ENCODE data around the gene EVI5.
A peak's percentile ranks its signal among the peaks of the same experiment; 100 is the strongest.

Gene EVI5

GRCh38 chr1:92755541-92756461 lies 29.1 kb downstream of the EVI5 start:
- no peak for DNase-seq (ENCODE audit: low read depth)
- TF ChIP-seq CTCF (IDR thresholded peaks at IDR 0.05; ENCODE audit: low read depth, low read length, missing control alignments) = no peak
- in situ Hi-C loops (cut with HindIII; ENCODE audit: low sequenced_read_pairs) = no loop called here
- no peak overlapping the region for H3K4me3 ChIP-seq (ENCODE audit: low read depth, low read length)

GRCh38 chr1:92754719-92755050 lies 30.2 kb downstream of the EVI5 start:
- DNase-seq (ENCODE audit: low read depth) = no peak
- H3K4me3 ChIP-seq (ENCODE audit: low read depth, low read length) = no peak overlapping the region
- in situ Hi-C loops (cut with HindIII; ENCODE audit: low sequenced_read_pairs) = no loop called here
- no peak for TF ChIP-seq CTCF (IDR thresholded peaks at IDR 0.05; ENCODE audit: low read depth, low read length, missing control alignments)

GRCh38 chr1:92754000-92754718 lies 30.7 kb downstream of the EVI5 start:
- no peak overlapping the region for H3K4me3 ChIP-seq (ENCODE audit: low read depth, low read length)
- in situ Hi-C loops (cut with HindIII; ENCODE audit: low sequenced_read_pairs) = no loop called here
- peak; percentile 57 for DNase-seq (ENCODE audit: low read depth)
- no peak for TF ChIP-seq CTCF (IDR thresholded peaks at IDR 0.05; ENCODE audit: low read depth, low read length, missing control alignments)

GRCh38 chr1:92752719-92753118 lies 32.2 kb downstream of the EVI5 start:
- in situ Hi-C loops (cut with HindIII; ENCODE audit: low sequenced_read_pairs) = no loop called here
- TF ChIP-seq CTCF (IDR thresholded peaks at IDR 0.05; ENCODE audit: low read depth, low read length, missing control alignments) = no peak
- no peak overlapping the region for H3K4me3 ChIP-seq (ENCODE audit: low read depth, low read length)

GRCh38 chr1:92749024-92749634 lies 35.8 kb downstream of the EVI5 start:
- TF ChIP-seq CTCF (IDR thresholded peaks at IDR 0.05; ENCODE audit: low read depth, low read length, missing control alignments) = peak; percentile 71
- in situ Hi-C loops (cut with HindIII; ENCODE audit: low sequenced_read_pairs) = no loop called here
- no peak overlapping the region for H3K4me3 ChIP-seq (ENCODE audit: low read depth, low read length)
- peak; percentile 22 for DNase-seq (ENCODE audit: low read depth)

More at GRCh38 chr1:92752719-92753118, 32.2 kb downstream of the EVI5 start:
- no peak for DNase-seq (ENCODE audit: low read depth)

- peak; percentile 6 for TF ChIP-seq CTCF (IDR thresholded peaks at IDR 0.05; ENCODE audit: low read depth, low read length, missing control alignments)
- in situ Hi-C loops (cut with HindIII; ENCODE audit: low sequenced_read_pairs) = no loop called here
- H3K4me3 ChIP-seq (ENCODE audit: low read depth, low read length) = no peak overlapping the region
- no peak for DNase-seq (ENCODE audit: low read depth)
These were observed 36.8 kb downstream of the EVI5 start for GRCh38 chr1:92748138-92748537.
